GM19463 (cell line): Measurements from ENCODE around the gene MYO1G.
"Not testable (repeated sequence)": the region's sequence is repeated elsewhere in the genome, so short reads cannot be mapped to it uniquely, and the experiment has no call there.

Experiments
- ATAC-seq: cut with Tn5 transposase; IDR thresholded peaks from one replicate; pipeline ENCODE4 v1.9.1; 2021; ENCODE audit warnings: mild to moderate bottlenecking, moderate library complexity; ENCODE audit not compliant: unreplicated experiment

Gene MYO1G

DNA sequence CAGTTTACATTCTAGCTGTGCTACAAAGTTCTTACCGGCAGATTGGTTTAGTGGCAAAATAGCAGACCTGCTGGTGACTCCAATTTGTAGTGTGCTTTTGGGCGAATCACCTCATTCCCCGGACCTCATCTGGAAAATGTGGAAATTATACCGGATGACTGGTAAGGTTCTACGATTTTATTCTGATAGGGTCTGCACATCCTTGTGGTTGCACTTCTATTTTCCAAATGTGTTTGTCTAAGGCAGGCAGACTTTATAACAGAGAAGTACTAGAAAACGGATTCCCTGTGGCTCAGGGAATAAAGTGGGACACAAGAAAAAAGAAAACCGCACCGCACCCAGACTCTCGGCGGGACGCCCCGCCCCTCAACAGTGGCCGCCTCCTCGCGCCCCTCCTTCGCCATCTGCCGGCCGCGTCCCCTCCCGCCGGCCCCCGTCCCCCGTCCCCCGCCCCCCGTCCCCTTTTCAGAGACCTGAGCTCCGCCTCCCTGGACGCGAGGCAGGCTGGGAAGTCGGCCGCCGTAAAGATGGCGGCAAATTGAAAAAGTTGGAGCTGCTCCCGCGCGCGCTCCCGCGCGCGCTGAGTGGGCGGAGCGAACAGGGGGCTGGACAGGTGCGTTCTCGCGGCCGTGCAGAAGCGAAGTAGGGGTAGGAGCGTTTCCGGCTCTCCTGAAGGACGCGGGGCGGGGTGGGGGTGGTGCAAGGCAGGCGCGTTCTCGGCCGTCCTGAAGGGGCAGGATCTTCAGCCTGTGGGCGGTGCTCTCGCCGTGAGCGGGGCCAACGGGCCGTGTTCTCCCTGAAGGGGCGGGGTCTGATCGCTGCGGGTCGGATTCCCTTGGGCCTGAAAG, 20.7 kb upstream of the MYO1G start:
- peak; percentile 66 for ATAC-seq

DNA sequence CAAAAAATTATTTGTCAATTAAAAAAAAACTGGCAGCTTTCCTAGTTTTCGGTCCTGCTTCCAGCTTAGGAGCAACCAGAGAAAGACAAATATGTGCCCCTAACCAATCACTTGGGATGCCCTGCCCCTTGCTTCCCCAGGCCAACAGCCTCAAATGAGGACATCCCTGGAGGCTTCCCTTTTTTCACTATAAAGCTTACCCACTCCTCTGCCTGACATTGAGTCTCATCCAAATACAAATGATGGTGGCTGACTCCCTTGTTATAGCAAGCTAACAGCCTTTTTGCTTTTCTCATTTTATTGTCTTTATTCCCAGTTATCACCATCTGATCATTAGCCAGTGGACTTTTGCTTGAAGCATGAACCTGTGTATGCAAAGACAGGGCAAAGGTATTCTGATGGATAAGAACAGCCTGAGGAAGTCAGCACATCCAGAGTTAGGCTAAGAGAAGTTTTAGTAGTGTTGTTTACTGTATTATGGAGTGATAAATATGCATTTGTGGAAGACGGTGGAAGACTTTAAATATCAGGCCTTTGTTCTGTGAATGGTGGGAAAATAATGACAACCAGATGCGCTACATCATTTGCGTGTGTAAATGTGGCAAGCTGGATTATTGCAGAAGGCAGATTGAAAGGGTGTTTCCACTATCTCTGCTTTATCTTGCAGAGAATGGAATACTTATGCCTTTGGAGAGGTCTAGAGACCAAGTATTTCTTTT, 19.5 kb upstream of the MYO1G start:
- ATAC-seq: no peak

DNA sequence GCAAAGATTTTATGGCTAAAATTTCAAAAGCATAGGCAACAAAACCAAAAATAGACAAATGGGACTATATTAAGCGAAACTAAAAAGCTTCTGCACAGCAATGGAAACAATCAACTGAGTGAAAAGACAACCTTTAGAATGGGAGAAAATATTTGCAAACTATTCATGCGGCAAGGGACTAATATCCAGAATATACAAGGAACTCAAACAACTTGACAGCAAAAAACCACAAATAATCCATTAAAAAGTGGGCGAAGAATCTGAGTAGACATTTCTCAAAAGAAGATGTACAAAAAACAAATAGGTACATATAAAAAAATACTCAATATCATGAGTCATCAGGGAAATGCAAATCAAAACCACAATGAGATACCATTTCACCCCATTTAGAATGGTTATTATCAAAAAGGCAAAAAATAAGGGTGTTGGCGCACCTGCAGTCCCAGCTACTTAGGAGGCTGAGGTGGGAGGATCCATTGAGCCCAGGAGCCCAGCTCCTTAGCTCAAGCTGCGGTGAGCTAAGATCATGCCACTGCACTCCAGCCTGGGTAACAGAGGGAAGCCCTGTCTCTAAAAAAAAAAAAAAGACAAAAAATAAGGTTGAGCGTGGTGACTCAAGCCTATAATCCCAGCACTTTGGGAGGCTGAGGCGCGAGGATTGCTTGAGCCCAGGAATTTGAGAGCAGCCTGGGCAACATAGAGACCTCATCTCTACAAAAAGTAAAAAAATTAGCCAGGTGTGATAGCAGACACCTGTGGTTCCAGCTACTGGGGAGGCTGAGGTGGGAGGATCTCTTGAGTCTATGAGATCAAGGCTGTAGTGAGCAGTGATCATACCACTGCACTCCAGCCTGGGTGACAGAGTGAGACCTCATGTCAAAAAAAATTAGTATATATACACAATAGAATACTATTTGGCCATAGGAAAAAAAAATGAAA, 17.0 kb upstream of the MYO1G start:
- no peak for ATAC-seq

DNA sequence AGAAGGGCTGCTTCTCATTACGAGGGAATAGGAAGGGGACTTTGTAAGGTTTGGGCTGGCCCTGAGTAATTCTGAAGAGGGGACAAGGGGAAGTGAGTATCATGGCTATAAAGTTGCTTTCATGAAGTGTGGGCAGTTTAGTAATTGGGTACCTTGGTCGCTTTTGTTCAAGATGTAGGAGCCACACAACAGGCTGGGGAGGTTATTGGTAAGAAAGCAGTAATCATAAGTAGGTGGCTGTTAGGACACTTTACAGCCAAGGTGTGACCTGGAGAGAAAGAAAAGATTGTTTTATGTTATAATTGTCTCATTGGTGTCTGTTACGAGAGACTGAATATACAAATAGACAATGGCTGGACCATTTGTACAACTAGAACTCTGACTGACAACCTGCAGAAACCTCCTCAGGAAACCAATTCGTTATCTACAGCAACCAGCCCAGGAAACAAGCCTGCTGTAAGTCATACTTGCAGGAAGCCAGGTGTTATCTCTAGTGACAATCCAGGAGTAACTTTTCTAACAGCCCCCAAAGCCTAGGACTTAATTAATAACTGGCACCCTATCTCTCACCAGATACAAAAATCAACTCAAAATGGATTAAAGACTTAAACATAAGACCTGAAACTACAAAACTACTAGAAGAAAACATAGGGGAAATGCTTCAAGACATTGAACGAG, 16.2 kb upstream of the MYO1G start:
- ATAC-seq: no peak

DNA sequence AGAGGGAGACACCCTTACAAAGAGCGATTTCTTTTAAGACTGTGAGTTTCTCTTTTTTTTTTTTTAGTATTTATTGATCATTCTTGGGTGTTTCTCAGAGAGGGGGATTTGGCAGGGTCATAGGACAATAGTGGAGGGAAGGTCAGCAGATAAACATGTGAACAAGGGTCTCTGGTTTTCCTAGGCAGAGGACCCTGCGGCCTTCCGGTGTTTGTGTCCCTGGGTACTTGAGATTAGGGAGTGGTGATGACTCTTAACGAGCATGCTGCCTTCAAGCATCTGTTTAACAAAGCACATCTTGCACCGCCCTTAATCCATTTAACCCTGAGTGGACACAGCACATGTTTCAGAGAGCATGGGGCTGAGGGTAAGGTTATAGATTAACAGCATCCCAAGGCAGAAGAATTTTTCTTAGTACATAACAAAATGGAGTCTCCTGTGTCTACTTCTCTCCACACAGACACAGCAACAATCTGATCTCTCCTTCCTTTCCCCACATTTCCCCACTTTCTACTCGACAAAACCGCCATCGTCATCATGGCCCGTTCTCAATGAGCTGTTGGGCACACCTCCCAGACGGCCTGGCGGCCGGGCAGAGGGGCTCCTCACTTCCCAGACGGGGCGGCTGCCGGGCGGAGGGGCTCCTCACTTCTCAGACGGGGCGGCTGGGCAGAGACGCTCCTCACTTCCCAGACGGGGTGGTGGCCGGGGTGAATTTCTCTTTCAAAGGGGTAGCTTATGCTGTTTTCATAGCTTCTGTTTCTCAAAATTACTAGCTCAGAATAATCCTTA, 13.4 kb upstream of the MYO1G start:
- not testable (repeated sequence) for ATAC-seq

DNA sequence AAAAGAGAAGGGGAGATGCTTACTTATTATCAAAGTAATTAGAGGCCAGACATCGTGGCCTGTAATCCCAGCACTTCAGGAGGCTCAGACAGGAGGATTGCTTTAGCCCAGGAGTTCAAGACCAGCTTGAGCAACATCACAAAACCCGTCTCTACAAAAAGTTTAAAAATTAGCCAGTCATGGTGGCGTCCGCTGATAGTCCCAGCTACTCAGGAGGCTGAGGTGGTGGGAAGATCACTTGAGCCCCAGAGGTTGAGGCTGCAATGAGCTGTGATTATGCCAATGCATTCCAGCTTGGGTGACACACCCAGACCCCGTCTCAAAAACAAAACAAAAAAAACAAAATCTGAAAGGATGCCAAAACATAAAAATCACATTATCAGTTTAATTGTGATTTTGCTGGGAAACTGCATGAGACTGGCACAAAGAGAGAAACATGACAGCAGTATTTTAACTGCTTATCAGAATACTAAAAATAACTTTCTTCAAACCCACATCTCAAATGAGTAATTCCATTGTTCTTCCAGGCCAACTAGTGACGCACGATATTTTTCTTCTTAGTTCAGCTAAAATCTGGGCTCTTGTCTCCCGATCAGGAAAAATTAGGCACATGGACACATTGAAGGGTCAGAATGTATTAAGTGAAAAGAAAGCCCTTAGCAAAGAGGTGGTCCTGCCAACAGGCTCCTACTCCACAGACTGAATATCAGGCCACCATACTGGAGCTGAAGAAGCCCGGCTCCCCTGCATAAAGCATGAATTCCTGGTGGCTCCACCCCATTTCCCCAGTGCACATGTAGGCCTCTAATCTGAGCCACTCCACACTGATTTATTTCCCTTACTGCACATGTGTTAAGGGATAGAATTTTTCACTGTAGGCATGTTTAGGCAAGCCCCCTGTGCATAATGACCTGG, 11.6 kb upstream of the MYO1G start:
- no peak for ATAC-seq

DNA sequence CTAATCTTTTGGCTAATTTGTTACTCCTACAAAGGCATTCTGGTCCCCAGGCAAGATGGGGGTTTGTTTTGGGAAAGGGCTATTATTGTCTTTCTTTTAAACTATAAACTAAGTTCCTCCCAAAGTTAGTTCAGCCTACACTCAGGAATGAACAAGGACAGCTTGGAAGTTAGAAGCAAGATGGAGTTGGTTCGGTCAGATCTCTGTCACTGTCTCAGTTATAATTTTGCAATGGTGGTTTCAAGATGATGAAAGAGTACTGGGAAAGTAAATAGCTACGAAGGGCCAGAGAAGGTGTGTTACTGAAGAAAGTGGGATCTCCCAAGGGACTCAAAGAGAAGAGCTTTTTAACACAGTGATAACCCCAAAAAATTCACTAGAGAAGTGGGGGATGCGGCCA, 10.3 kb upstream of the MYO1G start:
- ATAC-seq: no peak

DNA sequence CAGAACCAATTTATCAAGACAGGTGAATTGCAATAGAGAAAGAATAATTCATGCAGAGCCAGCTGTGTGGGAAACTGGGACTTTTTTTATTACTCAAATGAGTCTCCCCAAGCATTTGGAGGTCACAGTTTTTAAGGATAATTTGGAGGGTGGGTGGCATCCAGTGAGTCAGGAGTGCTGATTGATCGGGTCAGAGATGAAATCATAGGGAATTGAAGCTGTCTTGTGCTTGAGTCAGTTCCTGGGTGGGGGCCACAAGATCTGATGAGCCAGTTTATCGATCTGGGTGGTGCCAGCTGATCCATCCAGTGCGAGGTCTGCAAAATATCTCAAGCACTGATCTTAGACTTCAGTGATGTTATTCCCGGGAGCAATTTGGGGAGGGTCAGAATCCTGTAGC, 9.9 kb upstream of the MYO1G start:
- no peak for ATAC-seq

DNA sequence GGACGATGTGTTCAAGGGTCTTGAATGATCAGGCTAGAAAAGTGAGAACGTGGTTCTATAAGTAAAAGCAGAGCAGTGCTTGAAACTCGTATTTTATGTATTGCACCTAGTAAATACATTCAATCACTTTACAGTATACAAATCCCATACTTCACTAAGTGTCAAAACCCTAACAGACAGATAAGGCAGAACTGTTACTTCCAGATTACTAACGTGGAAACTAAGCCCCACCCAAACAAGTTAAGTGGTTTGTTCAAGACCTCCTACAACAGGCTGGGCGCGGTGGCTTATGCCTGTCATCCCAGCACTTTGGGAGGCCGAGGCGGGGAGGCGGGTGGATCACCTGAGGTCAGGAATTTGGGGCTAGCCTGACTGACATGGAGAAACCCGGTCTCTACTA, 9.2 kb upstream of the MYO1G start:
- ATAC-seq: no peak

DNA sequence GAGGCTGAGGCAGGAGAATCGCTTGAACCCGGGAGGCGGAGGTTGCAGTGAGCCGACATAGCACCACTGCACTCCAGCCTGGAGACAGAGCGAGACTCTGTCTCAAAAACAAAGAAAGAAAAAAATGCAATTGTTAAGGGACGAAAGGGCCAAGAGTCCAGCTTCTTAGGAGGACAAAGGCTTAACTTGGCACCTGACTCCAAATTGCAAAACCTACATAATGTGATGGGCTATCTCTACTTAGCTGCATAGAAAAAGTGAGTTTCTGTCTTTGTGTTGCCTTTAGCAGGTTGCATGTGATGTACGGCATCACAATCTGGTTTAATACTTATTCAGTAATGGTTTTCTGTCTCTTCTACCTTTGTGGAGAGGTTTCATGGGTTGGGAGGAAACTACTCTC, 8.6 kb upstream of the MYO1G start:
- ATAC-seq: no peak

DNA sequence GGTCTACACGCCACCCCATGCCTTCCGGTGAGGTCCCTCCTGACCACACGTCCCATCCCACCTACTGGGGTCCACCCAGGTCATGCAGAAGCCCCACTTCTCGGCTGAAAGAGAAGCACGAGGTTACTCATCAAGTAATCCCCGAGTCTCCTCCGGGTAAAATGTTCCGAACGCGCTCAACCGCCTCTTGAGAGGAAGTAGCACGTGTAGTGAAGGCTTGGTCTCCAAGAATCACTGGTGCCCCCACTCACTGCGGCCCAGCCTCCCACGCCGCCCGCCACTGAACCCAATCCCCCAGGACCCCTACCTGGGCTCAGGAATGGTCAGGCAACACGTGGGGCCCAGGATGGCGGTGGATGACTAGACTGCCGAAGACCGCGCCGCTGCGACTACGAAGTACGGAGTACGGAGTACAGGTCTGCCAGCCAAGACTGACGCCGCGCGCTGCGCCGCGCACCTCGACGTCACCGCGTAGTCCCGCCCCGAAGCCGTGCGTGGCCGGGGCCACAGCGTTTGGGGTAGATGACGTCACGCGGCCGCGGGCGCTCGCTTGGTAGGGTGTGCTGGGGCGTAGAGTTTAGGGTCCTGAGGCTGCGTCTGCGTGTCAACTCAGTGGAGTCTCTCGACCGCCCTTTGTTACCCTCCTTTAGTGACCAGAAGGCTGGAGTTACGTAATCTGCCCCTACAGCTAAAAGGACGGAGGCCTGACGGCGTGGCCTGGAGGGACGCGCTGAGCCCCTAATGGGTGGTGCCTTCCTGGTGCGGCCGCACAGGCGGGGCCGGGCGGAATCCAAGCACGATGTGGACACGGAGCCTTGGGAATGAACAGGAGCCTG, 7.6 kb upstream of the MYO1G start:
- ATAC-seq: peak; percentile 98

DNA sequence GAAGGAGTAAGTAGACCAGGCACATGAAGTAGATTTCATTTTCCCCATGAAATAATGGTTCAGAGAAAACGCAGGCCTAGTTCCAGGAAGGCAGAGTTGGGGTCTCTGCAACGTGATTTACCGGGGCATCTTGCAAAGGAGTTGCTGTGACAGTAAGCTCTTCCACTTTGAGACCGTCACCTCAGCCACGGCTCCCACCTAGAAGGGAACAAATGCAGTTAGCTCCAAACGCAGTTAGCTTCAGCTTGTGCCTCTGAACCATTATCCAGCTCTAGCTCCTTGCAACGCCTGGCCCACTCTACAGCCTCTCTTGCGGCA, 7.0 kb upstream of the MYO1G start:
- no peak for ATAC-seq

DNA sequence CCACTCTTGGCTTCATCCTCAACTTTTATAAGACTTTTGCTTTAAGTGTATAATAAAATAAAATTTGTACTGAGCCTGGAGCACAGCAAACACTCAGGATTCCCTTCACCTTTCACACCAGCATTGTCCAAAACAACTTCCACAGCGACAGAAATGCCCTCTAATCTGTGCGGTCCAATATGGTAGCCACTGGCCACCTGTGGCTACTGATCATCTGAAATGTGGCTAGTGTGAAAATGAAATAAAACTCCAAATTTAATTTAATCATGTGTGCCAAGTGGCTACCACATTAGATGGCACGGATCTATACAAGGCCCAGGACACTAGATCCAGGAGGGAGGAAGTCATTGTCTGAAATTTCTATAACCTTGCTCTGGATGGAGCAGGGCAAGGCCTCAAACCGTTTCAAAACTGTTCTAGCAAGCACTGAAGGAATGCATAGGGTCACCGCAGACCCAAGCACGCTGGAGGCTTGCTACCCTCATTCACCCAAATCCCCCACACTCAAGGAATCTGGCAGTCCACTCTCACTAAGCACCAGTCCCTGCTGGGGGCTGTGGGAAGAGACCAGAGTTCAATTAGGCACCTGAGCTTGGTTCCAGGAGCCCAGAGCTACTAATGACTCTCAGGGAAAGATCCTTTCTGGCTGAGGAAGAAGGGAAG, 6.3 kb upstream of the MYO1G start:
- ATAC-seq: no peak

DNA sequence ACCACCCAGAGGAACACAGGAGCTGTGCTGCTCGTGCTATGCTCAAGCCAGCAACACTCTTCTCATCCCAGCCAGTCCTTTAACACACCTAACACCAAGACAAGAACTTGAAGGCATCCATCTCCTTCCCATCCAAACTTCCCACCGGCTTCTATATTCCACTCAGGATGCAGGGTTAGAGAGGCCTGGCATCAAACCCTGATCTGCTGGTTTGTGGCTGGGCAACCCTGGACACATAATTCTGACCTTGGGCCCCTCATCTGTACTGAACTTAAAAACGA, 5.6 kb upstream of the MYO1G start:
- no peak for ATAC-seq

DNA sequence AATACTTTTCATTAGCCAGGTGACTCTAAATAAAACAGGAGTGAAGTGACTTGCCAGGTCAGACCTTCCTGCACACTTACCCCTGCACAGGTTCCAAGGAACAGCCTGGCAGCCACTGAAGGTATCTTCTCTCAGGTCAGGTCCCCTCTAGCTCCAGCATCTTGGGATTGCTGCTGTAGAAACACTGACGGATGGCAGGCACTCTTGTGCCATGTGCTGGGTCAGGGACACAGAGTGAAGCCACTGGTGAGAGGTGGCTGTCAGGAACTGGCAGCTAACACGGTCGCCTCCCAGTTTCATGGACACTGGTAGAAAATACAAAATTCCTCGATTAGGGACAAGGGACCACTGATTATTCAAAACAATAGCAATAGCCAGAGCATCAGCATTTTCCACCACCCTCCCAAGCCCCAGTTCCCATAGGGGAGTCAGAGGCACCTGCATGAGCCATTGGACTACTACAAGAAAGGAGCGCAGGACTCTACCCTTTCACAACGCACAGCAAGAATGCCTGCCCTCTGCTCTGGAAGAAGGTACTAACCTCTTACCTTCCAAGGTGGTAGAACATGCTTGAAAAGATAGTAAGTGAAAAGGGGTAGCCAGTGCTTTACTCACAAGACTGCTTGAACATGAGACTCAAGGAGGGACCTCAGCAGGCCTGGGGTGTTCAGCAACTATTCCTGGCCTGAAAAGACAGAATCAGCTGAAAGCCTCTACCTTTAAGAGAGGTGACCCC, 5.1 kb upstream of the MYO1G start:
- no peak for ATAC-seq

DNA sequence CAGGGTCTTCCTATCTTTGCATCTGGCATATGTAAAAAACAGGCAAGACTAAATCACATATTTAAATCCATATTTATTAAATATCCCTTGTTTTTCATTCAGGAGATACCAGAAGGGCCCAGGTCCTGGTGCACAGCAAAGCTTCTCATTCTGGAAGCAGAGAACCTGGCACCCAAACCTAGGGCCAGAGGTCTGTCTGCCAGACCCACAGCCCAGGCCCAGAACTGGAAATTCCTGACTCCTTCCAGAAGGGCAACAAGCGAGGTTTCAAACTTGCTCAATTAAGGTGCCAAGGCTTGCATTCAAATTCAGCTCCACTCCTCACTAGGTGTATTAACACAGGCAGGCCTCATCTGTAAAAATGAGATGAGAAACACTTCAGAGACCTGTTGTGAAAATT, 4.2 kb upstream of the MYO1G start:
- no peak for ATAC-seq

DNA sequence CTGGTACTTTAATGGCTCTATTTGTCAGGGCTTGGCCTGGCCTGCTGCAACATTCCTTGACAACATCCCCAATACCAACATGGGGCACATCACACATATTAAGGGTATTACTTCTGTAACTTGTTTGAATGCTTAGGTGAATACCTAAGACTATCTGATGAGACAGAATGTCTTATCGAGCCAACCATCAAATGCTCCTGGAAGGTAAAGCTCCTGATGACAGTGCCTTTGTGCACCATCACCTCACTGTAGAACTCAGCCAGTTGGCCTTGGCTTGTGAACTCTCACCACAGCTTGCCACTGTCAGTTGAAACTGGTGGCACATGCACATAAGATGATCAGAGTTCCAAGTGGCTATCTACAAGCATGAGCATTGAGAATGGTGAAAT, 3.7 kb upstream of the MYO1G start:
- no peak for ATAC-seq
